Regular cardiac myocyte (primary cell): ENCODE results near the gene AQR. TPM values are rescaled to one million over a fixed set of nuclear protein-coding genes. Genes with fewer than 3 reads are reported as not detected.

Experiments used
- total RNA-seq: library from RNA; depleted of rRNA; stranded (reverse); fragments of >200 nt; gene quantifications from 2 replicates; pipeline ENCODE4 v1.2.3, GENCODE V29; 2014

Gene AQR
- total RNA-seq, result 17.5 and 19.7 TPM in 2 replicates

GRCh38 chr15:34969340-34970097, at the start of gene AQR:
Gene AQR (minus strand): TSS chr15:34969742. CDS start chr15:34969613, 129 bp downstream.

DNA sequence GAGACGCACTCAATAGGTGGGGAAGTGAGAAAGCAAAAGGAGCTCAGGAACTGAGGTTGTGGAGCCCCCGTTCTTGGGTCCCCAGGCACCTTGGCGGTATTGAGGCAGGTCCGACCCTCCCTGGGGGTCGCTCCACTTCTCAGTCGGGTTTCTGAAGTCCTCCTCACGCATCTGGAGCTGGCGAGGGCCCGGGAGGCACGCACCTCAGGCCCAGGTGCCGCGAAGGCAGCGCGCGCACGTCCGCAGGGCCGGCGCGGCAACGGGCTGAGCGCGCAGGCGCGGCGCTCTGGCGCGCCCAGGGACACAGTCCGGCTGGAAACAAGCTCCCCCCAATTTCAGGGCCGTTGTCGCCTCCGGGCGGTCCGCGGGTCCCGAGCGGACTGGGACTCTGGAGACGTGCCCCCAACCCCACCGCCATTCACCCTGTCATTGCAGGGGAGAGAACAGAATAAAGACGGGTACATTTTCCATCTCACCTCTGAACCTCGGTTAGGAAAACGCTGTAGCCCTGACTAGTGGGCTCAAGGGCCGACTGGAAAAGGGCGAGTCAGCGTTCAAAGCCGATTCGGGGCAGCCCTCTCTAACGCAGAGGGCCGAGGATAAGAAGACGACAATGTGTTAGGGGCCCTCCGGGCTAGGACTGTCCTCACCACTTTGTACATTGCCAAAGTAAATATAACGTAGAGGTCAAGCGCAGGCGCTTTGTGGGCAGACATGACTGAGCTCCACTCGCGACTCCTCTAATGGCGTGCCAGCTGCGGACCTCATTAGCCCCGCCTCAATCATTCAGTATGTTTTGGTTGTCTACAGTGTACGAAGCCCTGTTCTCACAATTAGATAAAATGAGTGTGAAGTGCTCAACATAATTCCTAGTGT, 18.7 kb upstream of the AQR start, which contains the start of gene ZNF770:
ZNF770 (minus strand) TSS at position 261 of the 876 bp plus-strand sequence. CDS start 4,853 bp downstream, outside the sequence.

Other genes with a start within 250 kb of the AQR start
- gene GJD2, start 214.7 kb downstream of the AQR start, total RNA-seq, result not detected in 2 replicates
- gene ACTC1, start 174.2 kb downstream of the AQR start, total RNA-seq, result not detected in 2 replicates
- 35.2 and 37.4 TPM in 2 replicates for gene ZNF770, start 18.5 kb upstream of the AQR start, total RNA-seq
- gene NANOGP8, start 115.6 kb upstream of the AQR start, total RNA-seq, result not detected in 2 replicates